Measurements from ENCODE around the gene RNF213. TPM values are rescaled to one million over a fixed set of nuclear protein-coding genes. Genes with fewer than 3 reads are reported as not detected.

Gene RNF213
- polyA plus RNA-seq, 1 of the 3 experiments (the other 2 are of a cell fraction) = 57.5 TPM

- no peaks in the 10 kb centered on the region for H3K79me2 ChIP-seq (ENCODE audit: insufficient read depth)
- DNase-seq = no peak
- 74% methylated on average over 10 of the region's 10 CpGs for WGBS (ENCODE audit: low lambda C conversion rate)
- ChIA-PET CTCF (interaction anchor here (1.0 to 4.1 kb wide), 3 partner anchors 9 to 544 kb away, joined by 3 to 29 read pairs (median 4); partner anchors contain the start of gene NPTX1), POLR2A (interaction anchor here (1.2 kb wide), 1 partner anchor 10 kb away, joined by 3 read pairs; no protein-coding TSS in a partner anchor)
- no peak overlapping the region for H3K4me2 ChIP-seq
- H2AFZ ChIP-seq (ENCODE audit: low read depth) = no peak overlapping the region
- TF ChIP-seq SIN3A (IDR thresholded peaks at IDR 0.05; ENCODE audit: borderline replicate concordance, low read depth, low read length) (no peak), USF1 (IDR thresholded peaks at IDR 0.05; ENCODE audit: borderline replicate concordance, low read depth) (no peak), EP300 (IDR thresholded peaks at IDR 0.05; ENCODE audit: borderline replicate concordance in 1 of 2, low read depth in 1 of 2, low read length in 1 of 2) (no peak), NRF1 (IDR thresholded peaks at IDR 0.05; ENCODE audit: low read depth, low read length) (no peak), FOXM1 (IDR thresholded peaks at IDR 0.05; ENCODE audit: low read depth) (no peak), RXRA (IDR thresholded peaks at IDR 0.05; ENCODE audit: borderline replicate concordance, low read depth) (no peak), REST (IDR thresholded peaks at IDR 0.05; ENCODE audit: low read depth, low read length) (no peak), MXI1 (IDR thresholded peaks at IDR 0.05; ENCODE audit: low read depth, low read length) (no peak), FOXJ3 (CRISPR knock-in tag; IDR thresholded peaks at IDR 0.05) (no peak), CHD2 (IDR thresholded peaks at IDR 0.05; ENCODE audit: low read length, partially characterized antibody) (no peak)
- peaks cover 17% of the 10 kb centered on the region for H4K20me1 ChIP-seq (ENCODE audit: insufficient read depth)
- no peak overlapping the region for H3K9ac ChIP-seq
- H3K4me3 ChIP-seq (ENCODE audit: low read depth in 2 of 2, low read length in 1 of 2) = no peak overlapping the region
- H3K9me3 ChIP-seq = no peaks in the 10 kb centered on the region
- H3K27ac ChIP-seq (ENCODE audit: low read depth in 2 of 2, low read length in 1 of 2) = no peak overlapping the region
- no peaks in the 10 kb centered on the region for H3F3A ChIP-seq (replicated peaks; ENCODE audit: insufficient read depth)
- H3K4me1 ChIP-seq (ENCODE audit: control insufficient read depth in 1 of 2, insufficient read depth in 2 of 2, low read depth in 1 of 2, low read length in 1 of 2) = no peaks in the 10 kb centered on the region; a peak in 1 of 4 replicates
- H3K36me3 ChIP-seq (replicated peaks in 1 of 2; ENCODE audit: control insufficient read depth in 1 of 2, insufficient read depth in 2 of 2, low read length in 1 of 2) = no peaks in the 10 kb centered on the region
- H3K9me2 ChIP-seq = no peaks in the 10 kb centered on the region
- H3K27me3 ChIP-seq (ENCODE audit: insufficient read depth) = no peaks in the 10 kb centered on the region
Observed at GRCh38 chr17:80437532-80437931, 176.9 kb downstream of the RNF213 start.

GRCh38 chr17:80438806-80439205 lies 178.2 kb downstream of the RNF213 start:
- Histone ChIP-seq H4K20me1 (ENCODE audit: insufficient read depth) (peaks cover 17% of the 10 kb centered on the region), H3F3A (replicated peaks; ENCODE audit: insufficient read depth) (no peaks in the 10 kb centered on the region), H3K9me2 (no peaks in the 10 kb centered on the region), H3K4me1 (ENCODE audit: control insufficient read depth in 1 of 2, insufficient read depth in 2 of 2, low read depth in 1 of 2, low read length in 1 of 2) (peaks cover 0 to 1% of the 10 kb centered on the region in 2 experiments; a peak in 1 of 4 replicates), H2AFZ (ENCODE audit: low read depth) (no peak overlapping the region), H3K79me2 (ENCODE audit: insufficient read depth) (no peaks in the 10 kb centered on the region), H3K9ac (no peak overlapping the region), H3K9me3 (no peaks in the 10 kb centered on the region), H3K27ac (ENCODE audit: low read depth in 2 of 2, low read length in 1 of 2) (no peak overlapping the region), H3K36me3 (replicated peaks in 1 of 2; ENCODE audit: control insufficient read depth in 1 of 2, insufficient read depth in 2 of 2, low read length in 1 of 2) (no peaks in the 10 kb centered on the region), H3K4me2 (no peak overlapping the region), H3K27me3 (ENCODE audit: insufficient read depth) (no peaks in the 10 kb centered on the region), H3K4me3 (ENCODE audit: low read depth in 2 of 2, low read length in 1 of 2) (no peak overlapping the region)
- no peak for DNase-seq
- ChIA-PET CTCF (interaction anchor here (0.5 to 4.1 kb wide), 4 partner anchors 11 to 543 kb away, joined by 3 to 29 read pairs (median 5); no protein-coding TSS in a partner anchor), POLR2A (no interaction called here)
- WGBS (ENCODE audit: low lambda C conversion rate) = 69% methylated on average over 4 of the region's 5 CpGs
- no peak for TF ChIP-seq TAF1 (IDR thresholded peaks at IDR 0.05; ENCODE audit: borderline replicate concordance, low read depth, low read length)
- TF ChIP-seq, protein P1, sequence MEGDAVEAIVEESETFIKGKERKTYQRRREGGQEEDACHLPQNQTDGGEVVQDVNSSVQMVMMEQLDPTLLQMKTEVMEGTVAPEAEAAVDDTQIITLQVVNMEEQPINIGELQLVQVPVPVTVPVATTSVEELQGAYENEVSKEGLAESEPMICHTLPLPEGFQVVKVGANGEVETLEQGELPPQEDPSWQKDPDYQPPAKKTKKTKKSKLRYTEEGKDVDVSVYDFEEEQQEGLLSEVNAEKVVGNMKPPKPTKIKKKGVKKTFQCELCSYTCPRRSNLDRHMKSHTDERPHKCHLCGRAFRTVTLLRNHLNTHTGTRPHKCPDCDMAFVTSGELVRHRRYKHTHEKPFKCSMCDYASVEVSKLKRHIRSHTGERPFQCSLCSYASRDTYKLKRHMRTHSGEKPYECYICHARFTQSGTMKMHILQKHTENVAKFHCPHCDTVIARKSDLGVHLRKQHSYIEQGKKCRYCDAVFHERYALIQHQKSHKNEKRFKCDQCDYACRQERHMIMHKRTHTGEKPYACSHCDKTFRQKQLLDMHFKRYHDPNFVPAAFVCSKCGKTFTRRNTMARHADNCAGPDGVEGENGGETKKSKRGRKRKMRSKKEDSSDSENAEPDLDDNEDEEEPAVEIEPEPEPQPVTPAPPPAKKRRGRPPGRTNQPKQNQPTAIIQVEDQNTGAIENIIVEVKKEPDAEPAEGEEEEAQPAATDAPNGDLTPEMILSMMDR (IDR thresholded peaks at IDR 0.05) = no peak
- TF ChIP-seq NFIC (IDR thresholded peaks at IDR 0.05; ENCODE audit: borderline replicate concordance) = no peak
- no peak for TF ChIP-seq RCOR1 (IDR thresholded peaks at IDR 0.05; ENCODE audit: low read length)
- no peak for TF ChIP-seq RFX5 (IDR thresholded peaks at IDR 0.05; ENCODE audit: low read length)
- TF ChIP-seq RAD21 (IDR thresholded peaks at IDR 0.05; ENCODE audit: low read length) = no peak
- TF ChIP-seq GABPA (IDR thresholded peaks at IDR 0.05; ENCODE audit: low read depth) = no peak
- no peak for TF ChIP-seq ZBTB33 (IDR thresholded peaks at IDR 0.05; ENCODE audit: borderline replicate concordance, low read depth)
- TF ChIP-seq, protein P2, sequence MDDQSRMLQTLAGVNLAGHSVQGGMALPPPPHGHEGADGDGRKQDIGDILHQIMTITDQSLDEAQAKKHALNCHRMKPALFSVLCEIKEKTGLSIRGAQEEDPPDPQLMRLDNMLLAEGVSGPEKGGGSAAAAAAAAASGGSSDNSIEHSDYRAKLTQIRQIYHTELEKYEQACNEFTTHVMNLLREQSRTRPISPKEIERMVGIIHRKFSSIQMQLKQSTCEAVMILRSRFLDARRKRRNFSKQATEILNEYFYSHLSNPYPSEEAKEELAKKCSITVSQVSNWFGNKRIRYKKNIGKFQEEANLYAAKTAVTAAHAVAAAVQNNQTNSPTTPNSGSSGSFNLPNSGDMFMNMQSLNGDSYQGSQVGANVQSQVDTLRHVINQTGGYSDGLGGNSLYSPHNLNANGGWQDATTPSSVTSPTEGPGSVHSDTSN (IDR thresholded peaks at IDR 0.05) = no peak

Data from SK-N-SH (cell line).